GM12892 (cell line): ENCODE results near the gene KCNMB3.

Experiments
- POLR2A ChIP-seq: IDR thresholded peaks from 2 replicates; pipeline ENCODE4 v1.6.1; 2011; ENCODE audit warnings: low read depth, low read length, control low read depth
- POLR2AphosphoS5 ChIP-seq: IDR thresholded peaks from 2 replicates; pipeline ENCODE4 v1.6.1; 2011; ENCODE audit warnings: low read depth, low read length, control low read depth

GRCh38 chr3:179297971-179298725 is 47.2 kb upstream of the KCNMB3 start:
- TF ChIP-seq POLR2AphosphoS5 (no peak), POLR2A (no peak)
